HG03442 (cell line): ENCODE data around the gene DNAJC7.
A peak's percentile ranks its signal among the peaks of the same experiment; 100 is the strongest.
"Not testable (repeated sequence)": the region's sequence is repeated elsewhere in the genome, so short reads cannot be mapped to it uniquely, and the experiment has no call there.

Experiments used
- ATAC-seq: cut with Tn5 transposase; IDR thresholded peaks from one replicate; pipeline ENCODE4 v1.9.1; 2021; ENCODE audit warnings: mild to moderate bottlenecking, moderate library complexity; ENCODE audit not compliant: unreplicated experiment

The DNAJC7 gene

DNA sequence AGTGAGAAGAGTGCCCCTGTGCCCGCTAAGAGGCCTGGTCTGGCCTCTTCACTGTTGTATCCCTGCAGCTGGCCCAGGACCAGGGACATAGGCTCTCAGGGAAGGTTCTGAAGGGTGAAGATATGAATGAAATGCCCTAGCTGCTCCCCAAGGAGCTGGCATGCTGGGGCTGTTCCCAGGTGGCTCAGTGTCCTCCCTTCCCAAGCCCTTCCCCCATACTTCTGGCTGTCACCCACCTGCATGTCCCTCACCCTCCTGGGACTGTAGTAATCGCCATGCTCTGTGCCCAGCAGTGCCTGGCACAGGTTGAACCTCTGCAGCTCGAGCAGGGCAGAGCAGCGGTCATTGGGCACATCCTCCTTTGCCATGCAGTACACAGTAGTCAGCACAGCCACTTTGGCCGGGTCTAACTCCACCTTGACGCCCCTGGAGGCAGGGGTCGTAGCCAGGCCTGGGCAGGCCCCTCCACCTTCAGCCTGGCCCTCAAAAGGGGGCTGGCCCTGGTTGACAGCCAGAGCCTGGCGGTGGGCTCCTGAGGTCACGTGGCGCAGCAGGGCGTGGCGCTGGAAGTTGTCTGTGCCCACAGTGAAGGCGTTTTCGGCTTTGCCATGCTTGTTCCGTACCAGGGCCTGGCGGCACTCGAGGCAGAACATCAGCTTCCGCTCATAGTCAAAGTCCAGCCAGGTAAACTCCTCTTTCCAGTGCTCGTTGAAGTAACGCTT is 25.5 kb upstream of the DNAJC7 start:
- no peak for ATAC-seq

DNA sequence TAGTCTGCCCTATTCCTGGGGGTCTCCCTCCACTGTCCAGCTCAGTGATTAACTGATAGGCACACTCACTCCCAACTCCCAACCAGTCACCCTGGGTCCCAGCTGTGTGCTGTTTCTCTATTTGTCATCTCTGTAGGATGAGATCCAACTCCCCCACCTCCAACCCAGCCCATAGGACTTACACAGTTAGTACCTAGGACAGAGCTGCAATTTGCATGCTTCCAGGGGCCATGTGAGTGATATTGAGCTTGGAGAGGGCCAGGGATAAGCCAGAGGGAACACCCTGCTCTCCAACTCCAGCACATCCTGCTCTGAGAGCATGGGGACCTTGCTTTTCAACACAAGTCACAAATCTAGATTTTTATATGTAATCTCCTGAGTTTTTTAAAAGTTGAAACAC is 24.4 kb upstream of the DNAJC7 start:
- no peak for ATAC-seq

DNA sequence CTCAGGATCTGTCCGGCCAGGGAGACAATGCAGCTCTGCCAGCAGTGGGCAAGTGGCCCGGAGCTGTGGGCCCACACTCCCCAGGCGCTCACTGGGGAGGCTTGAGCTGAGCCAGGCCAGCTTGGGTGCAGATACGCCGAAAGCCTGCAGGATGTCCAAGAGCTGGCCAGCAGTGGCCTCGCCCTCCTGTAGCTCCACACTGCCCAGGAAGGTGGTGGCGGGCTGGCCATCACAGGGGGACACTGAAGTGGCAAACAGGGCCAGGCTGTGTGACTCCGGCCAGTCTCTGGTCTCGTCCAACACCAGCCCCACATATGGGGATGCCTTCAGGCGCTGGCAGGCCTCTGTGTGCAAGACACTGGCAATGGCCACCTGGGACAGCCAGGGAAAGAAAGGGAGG is 23.6 kb upstream of the DNAJC7 start:
- no peak for ATAC-seq

DNA sequence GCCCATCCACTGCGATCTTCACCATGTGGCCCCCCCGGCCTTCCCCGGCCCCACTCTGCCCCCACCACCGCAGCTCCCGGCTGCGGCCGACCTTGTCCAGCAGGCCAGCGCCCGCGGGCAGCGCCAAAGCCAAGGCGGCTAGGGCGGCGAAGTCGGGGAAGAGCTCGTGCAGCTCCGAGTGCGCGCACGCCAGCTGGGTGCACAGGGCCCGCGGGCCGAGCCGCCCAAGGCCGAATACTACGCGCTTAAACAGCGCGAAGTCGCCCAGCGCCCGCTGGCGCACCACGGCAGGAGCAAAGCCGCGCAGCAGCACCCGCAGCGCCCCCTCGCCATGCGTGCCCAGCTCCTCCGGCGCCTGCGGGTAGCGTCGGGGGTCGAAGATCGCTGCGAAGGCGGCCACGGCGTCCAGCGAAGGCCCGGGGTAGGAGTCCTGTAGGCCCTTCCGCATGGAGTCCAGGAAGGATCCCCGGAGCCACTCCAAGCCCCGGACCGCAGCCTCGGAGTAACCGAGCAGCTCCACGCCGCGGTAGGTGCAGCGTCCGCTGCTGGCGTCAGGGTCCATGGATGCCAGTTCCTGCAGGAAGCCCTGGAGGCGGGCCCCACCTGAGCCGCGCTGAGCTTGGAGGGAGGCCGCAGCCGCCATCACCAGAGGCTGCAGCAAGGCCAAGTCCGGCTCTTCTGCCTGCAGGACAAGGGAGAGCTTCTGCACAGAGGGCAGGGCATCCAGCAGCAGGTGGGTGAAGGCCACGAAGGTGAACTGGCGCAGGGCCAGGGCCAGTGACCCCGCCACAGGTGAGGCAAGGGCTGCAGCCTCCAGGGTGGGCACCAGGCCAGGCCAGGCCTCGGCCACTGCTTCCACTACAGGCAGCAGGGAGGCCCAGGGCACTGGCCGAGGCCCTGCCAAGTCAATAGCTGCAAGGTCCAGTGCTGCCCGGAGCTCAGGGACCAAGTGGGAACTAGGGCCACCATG is 22.8 kb upstream of the DNAJC7 start:
- no peak for ATAC-seq

DNA sequence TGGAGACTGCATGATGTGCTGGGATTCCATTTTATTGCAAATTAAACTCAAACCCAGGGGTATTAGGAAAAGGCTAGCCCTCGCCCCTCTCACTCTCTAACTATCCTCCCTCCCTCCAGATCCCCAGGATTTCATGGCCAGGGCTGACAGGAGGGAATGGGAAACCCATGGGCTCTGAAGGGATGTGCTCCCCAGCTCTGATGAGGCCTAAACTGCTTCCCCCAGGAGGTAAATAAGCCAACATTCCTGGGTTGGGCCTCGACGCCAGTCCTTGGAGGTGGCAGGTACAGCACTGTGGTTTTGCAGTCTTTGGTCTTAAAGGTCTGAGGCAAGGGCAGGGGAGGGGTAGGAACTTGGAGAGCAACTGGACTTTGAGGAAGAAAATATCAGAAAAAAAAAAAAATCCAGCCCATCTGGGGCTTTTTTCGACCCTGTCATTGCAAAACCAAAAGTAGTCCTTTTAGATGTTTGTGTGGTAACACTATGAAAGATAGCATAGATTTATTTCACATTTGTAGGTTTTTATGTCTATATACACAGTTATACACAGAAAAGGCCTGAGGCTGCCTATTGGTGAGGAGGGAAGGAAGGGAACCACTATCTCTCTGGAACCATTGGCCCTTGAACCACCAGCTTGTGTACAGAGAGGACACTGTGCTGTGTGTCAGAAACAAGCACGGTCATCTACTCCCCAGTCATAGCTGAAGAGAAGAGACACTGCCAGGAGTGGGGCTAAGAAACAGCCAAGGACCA is 21.2 kb upstream of the DNAJC7 start:
- no peak for ATAC-seq

DNA sequence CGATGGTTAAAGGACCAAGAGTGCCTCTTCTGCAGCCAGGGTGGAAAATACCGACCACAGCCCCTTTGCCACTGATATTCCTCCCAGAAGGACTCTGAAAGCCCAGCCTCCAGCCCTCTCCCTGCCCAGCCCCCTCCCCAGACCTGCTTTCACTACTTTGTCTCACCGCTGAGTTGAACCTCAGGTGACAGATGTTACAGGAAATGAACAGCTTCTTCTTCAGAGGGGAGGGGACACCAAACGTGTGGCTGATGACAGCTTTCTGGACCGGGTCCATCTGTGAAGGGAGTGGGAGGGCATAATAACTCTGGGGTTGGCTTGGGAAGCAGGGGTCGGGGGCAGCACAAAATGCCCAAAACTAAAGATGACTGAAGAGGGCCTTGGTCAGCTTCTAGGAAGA is 16.8 kb upstream of the DNAJC7 start:
- ATAC-seq = no peak

DNA sequence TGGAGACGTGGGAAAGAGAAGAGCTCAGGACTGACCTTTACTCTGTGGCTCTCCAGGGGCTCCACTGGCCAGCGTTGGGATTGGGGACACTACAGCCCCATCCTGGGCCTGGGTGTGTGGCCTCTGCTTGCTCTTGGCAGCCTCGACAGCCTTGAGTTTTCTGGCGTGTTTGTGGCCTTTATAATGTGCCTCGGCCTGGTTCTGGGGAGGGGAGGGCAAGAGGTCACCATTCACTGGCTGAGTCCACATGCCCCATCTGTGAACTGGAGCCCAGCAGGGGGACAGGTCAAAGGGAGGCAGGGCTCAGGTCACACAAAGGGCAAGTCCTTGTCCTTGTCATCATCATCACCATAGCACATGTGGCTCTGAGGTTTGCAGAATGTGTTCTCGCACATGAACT is 14.3 kb upstream of the DNAJC7 start:
- ATAC-seq = no peak

DNA sequence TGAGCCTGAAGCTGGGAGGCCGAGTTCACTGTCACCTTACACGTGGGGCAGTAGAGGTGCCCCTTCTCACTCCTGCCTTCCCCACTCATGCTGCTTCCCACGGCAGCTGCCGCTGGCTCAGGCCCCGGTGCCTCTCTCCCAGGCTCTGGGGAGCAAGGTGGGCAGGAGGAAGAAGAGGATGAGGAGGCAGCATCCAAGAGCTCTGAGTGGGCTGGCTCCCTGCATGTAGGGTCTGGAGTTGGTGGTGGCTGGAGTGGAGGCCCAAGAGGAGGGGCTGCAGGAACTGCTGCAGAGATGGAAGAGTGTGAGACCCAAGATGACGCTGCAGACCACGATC is 11.5 kb upstream of the DNAJC7 start:
- ATAC-seq = no peak

DNA sequence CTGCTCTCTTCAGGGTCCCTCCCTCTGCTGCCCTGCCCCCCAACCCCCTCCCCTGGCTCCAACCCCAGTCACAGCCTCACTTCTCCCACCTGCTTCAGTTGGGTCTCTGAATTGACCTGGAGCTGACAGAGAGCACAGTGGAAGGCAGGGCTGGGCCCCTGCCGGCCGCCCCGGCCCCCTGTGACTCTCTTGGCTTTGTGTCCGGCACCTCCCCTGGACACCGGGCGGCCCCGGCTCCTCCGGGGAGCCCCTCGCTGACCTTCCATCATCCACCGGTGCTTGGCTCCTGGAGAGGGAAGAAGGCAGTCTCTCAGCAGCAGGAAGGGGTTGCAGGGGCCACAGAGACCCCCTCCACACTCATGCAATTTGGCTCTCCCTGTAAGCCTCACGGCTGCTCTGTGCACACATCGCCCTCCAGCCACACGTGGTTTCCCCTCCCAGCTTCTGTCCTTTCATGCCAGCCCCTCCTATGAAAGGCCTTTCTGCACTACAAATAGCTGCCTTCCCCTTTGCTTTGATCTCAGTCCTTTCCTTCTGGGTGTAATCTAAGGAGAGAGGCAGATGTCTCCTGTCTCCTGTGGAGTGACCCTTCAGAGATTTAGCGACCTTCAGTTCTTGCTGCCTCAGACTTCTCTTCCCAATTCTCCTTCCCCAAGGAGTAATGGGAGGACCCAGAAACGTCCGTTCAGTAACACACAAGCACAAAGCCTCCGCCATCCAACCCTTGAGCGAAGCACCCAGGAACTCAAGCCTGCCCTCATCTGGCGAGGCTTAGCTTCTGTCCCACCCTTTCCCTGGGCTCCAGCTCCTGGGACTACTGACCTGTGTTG is 10.9 kb upstream of the DNAJC7 start:
- no peak for ATAC-seq

DNA sequence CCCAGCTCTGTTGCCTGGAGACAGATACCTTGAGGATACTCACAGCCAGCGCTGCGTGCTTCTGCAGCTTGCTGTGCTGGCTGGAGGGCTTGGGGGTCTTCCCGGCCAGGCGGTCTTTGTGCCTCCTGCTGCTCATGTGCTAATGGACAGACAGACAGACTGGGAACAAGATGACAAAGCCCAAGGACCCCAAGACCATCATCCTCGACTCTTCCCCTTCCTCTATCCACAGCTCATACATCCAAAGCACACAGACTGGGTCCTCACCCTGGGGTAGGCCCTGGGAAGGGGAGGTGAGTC is 10.3 kb upstream of the DNAJC7 start:
- no peak for ATAC-seq

DNA sequence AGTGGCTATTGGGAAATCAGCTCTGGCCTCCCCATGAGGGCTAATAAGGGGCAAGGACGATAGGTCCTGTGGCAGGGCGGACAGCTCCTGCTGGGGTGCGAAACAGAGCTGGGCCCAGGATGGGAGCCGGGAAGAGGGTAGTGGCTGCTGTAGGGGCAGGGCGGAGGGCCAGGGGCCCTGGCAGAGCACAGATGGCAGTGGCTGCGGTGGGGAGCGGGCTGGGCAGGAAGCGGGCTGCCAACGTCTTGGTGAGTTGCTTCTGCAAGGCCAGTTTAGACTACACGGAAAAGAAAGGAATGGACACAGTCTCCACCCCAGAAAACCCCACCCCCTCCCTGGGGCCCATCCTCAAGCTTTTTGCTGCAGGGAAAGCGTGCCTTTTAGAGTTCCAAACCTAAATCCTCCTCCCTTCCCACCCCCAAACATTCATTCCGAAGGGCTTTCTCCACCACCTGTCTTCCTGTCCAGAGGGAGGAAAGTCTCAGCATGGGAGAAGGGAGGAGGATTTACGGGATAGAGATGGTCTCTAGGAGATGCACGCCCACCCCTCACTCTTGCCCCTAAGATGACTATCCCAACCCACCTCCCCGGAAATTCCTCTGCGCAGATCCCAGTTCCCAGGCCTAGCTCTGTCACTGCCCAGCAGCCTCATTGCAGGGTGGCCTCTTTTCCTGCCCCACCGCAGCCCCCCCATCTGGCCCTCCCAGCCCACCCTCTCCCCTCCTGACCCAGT is 9.8 kb upstream of the DNAJC7 start:
- no peak for ATAC-seq

DNA sequence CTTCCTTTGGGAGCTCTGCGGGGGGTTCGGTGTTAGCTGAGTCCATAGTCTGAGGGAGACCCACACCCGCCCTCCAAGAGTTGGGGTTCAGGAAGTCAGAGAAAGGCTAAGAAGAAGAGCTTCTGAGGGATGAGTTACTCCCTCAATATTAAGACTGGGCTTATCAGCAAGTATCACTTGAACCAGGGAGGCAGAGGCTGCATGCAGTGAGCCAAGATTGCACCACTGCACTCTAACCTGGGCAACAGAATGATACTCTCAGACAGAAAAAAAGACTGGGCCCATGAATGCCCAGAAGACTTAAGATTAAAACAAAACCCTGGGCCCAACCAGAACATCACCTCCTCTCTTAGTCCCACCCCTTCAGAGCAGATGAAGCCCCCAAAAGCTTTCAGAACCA is 8.7 kb upstream of the DNAJC7 start:
- no peak for ATAC-seq

DNA sequence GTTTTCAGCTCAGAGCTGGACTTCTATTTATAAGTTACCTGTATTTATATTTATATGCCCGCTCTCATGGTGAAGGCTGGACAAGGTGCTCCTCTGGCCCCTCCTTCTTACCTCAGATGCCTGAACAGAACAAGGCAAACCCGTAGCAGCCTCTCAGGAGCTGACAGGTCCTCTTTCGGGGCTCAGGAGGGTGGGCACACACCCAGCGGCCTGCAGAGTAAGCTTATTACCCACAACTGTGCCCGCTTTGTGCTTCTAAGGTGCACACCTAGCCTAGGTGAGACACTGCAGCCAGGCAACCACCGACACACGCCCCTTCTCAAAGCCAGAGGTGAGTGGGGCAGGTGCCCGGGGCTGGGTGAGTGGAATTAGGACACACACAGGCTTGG is 7.9 kb upstream of the DNAJC7 start:
- no peak for ATAC-seq

DNA sequence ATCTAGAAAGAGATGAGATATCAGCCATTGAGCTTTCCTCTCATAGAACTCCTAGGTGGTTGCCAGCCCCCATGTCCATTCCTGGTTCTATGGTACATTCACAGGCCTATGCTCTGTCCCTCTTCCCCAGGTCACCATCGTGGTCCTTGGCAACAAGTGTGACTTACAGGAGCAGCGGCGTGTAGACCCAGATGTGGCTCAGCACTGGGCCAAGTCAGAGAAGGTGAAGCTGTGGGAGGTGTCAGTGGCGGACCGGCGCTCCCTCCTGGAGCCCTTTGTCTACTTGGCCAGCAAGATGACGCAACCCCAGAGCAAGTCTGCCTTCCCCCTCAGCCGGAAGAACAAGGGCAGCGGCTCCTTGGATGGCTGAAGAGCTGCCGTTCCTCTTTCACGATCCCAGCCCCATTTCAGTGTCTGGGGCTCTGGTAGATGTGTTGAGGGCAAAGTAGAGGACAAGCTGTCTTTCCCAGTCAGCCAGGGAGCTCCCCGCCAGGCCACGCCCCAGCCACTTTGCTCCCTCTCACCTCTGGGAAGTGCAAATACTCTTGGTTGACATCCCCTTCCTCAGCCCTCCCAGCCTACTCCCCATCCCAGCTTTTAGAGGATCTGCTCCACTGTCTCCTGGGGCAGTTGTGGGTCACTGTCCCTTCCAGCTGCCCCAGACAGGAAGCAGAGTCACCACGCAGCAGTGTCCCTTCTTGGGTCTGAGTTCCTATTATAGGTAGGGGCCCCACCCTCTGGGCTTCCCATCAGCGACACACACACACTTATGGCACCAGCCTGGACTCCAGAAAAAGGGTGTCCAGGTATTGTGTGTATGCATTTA is 6.5 kb upstream of the DNAJC7 start:
- ATAC-seq = no peak

DNA sequence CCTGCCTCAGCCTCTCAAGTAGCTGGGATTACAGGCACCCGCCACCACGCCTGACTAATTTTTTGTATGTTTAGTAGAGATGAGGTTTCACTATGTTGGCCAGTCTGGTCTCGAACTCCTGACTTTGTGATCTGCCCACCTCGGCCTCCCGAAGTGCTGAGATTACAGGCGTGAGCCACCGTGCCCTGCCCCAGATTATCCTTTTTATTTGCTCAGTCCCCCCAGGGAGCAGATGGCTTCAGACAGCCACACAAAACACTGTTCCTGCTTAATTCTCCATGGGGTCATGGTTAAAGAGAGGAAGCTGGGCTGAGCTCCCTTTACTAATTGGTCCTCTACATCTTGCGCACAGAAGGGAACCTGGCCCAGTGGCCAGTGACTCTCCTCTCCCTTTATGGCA is 3.6 kb upstream of the DNAJC7 start:
- not testable (repeated sequence) for ATAC-seq

DNA sequence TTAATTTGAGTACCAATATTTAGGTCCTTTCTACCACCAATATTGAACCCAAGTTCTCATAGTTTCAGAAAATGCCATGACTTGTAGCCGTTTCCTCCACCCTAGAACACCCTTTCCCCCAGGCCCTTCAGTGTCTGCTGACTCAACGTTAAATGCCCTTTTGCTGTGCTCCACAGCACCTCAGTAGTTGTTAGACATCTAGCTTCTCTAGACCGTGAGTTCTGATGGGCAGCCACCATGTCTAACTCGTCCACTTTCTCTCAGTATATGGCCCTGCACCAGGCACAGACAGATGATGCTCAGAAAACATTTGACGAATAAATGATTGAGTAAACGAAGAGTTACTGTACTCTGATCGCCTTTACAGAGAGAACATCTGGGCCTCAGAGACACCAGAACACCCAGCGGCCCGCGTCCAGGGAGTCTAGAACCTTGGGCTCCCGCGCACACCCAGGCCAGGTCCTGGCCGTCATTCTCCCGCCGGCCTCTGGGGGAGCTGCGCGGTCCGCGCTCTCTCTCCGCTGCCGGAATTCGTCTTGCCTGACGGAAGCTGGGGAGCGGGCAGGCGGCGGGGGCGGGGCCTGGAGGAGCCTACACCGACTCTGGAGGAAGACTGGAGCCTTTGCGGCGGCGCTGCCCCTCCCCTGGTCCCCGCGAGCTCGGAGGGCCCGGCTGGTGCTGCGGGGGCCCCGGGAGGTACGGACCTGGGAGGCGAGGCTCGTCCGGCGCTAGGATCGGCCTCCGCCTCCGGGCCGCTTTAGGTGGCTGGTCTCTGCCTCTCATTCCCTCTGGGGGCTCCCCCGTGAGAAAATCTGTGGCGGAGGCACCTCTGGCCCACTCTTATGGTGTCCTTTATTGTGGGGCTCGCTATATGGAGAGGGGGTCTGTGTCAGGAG is 2.5 kb upstream of the DNAJC7 start, which contains the start of gene NKIRAS2:
TSS of gene NKIRAS2 (plus strand) at position 582 of the 896 bp plus-strand sequence. CDS start 1,488 bp downstream, outside the sequence.
- ATAC-seq = peak; percentile 50

DNA sequence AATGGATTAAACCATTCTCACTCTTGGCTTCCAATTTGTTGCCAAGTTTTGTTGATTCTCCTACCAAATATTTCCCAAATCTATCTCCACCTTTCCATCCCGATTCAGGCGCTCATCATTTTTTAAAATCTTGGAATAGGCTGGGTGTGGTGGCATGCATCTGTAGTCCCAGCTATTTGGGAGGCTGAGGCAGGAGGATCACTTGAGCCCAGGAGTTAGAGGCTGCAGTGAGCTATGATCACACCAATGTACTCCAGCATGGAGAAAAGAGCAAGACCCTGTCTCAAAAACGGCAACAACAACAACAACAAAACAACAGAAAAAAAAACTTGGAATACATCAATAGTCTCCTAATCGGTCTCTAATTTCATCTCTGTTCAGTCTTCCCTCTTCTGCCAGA is 1.7 kb upstream of the DNAJC7 start:
- no peak for ATAC-seq

DNA sequence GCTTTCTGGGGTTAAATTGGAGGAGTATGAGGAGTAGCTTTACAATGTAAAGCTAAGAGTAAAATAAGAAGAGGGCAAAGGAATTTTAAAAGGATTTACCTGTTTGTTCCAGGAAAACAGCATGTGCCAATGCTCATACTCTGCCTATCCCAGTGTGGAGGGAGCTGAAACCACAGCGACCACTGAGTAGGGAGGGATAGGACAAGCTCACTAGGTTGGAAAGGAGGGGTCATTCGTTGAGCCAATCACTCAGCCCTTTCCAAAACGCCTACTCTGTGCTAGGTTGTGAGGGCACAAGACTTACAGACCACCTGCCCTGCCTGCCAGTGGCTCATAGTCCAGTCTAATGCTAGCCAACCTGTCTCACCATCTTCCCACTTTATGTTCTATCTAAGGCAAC is 1.1 kb upstream of the DNAJC7 start:
- no peak for ATAC-seq
